BLaER1 treated with 17β-estradiol and CSF1 and Interleukin-3, amounts not matched to agents 10 nM and 100 nM (cell line): ENCODE measurements around the gene CREB3L4.
A peak's percentile ranks its signal among the peaks of the same experiment; 100 is the strongest.

ENCODE experiments used
- H3K27ac ChIP-seq, 11 experiments: shearing (Covaris generic); formaldehyde crosslinking; 2 replicates each; pipeline ENCODE4 v1.8.1; 2022
- H3K27me3 ChIP-seq, 11 experiments: shearing (Covaris generic); formaldehyde crosslinking; 2 replicates each; pipeline ENCODE4 v1.8.1; 2022
- H3K36me3 ChIP-seq, 11 experiments: shearing (Covaris generic); formaldehyde crosslinking; 2 replicates each; pipeline ENCODE4 v1.8.1; 2022
- H3K4me1 ChIP-seq, 10 experiments: shearing (Covaris generic); formaldehyde crosslinking; 2 replicates each; pipeline ENCODE4 v1.8.1; 2022
- H3K4me2 ChIP-seq, 11 experiments: shearing (Covaris generic); formaldehyde crosslinking; 2 replicates each; pipeline ENCODE4 v1.8.1; 2022
- H3K4me3 ChIP-seq, 10 experiments: shearing (Covaris generic); formaldehyde crosslinking; 2 replicates each; pipeline ENCODE4 v1.8.1; 2022
- H3K9ac ChIP-seq, 11 experiments: shearing (Covaris generic); formaldehyde crosslinking; 2 replicates each; pipeline ENCODE4 v1.8.1; 2022
- H3K9me3 ChIP-seq, 11 experiments: shearing (Covaris generic); formaldehyde crosslinking; replicated peaks in 1 of 11; 2 replicates each; pipeline ENCODE4 v1.8.1; 2022
- H4K20me1 ChIP-seq, 11 experiments: shearing (Covaris generic); formaldehyde crosslinking; 2 replicates each; pipeline ENCODE4 v1.8.1; 2022
- Cebpa-rat ChIP-seq, 11 experiments: shearing (Covaris generic); IDR thresholded peaks; 2 replicates each; pipeline ENCODE4 v1.8.1; 2022

CREB3L4 gene

DNA sequence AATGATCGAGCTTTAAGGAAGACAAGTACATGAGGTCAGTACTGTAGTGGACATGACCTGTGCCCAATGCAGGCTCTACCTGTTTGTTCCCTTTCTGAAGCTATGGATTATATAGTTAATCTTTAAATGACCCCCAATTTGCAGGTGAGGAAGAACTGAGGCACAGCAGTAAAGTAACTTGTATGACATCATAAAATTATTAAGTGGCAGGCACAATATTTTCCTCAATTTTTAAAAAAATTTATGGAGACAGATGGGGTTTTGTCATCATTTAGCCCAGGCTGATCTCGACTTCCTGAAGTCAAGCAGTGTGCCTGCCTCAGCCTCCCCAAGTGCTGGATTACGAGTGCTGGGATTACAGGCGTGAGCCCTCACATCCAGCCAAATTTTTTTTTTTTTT, 41.3 kb upstream of the CREB3L4 start:
- Histone ChIP-seq H3K9ac (no peak overlapping the region), H3K27ac (0 out of 22 replicates have a peak overlapping the region, but pooled peaks of 1 of the 11 experiments have one; percentile 29), H4K20me1 (peaks cover 5 to 39% (median 7%) of the 10 kb centered on the region in 11 experiments; a peak in 15 of 22 replicates), H3K4me1 (peaks cover 40 to 56% (median 52%) of the 10 kb centered on the region in 10 experiments), H3K4me2 (peak overlapping the region in 5 of 11 experiments; percentile 23 to 62 (median 48); a peak in 5 of 22 replicates), H3K9me3 (no peaks in the 10 kb centered on the region), H3K27me3 (no peaks in the 10 kb centered on the region), H3K4me3 (no peak overlapping the region), H3K36me3 (peaks cover 18 to 34% (median 26%) of the 10 kb centered on the region in 11 experiments; a peak in 21 of 22 replicates)
- TF ChIP-seq Cebpa-rat (IDR thresholded peaks at IDR 0.05), result no peak

DNA sequence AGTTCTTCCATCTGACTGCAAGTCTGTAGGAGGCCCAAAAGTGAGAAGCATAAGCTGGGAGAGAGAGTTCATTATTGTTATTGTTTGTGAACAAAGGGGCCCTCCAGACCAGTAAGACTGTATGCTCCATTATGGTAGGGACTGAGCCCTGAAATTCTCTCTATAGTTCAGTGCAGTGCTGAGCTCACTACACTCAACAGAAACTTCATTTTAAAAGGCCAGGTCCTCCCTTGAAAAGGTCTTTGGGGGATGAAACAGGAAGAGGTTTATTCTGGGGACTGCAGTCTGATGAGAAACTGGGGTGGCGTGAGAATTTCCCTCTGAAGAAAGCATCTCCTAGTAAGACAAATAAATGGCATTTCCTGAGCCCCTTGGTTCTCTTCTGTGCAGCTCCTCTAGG, 39.5 kb upstream of the CREB3L4 start:
- no peak for TF ChIP-seq Cebpa-rat (IDR thresholded peaks at IDR 0.05)
- Histone ChIP-seq H3K4me2 (peak overlapping the region in 10 of 11 experiments; percentile 19 to 69 (median 54); a peak in 17 of 22 replicates), H3K4me1 (peaks cover 38 to 55% (median 51%) of the 10 kb centered on the region in 10 experiments), H4K20me1 (peaks cover 0 to 51% (median under 1%) of the 10 kb centered on the region in 11 experiments; a peak in 9 of 22 replicates), H3K27me3 (no peaks in the 10 kb centered on the region), H3K4me3 (no peak overlapping the region), H3K27ac (peak overlapping the region in 8 of 11 experiments; percentile 5 to 57 (median 14); a peak in 10 of 22 replicates), H3K9ac (peak overlapping the region in 2 of 11 experiments; percentile 34 to 41; a peak in 3 of 22 replicates), H3K36me3 (peaks cover 34 to 53% (median 43%) of the 10 kb centered on the region in 11 experiments), H3K9me3 (no peaks in the 10 kb centered on the region)

DNA sequence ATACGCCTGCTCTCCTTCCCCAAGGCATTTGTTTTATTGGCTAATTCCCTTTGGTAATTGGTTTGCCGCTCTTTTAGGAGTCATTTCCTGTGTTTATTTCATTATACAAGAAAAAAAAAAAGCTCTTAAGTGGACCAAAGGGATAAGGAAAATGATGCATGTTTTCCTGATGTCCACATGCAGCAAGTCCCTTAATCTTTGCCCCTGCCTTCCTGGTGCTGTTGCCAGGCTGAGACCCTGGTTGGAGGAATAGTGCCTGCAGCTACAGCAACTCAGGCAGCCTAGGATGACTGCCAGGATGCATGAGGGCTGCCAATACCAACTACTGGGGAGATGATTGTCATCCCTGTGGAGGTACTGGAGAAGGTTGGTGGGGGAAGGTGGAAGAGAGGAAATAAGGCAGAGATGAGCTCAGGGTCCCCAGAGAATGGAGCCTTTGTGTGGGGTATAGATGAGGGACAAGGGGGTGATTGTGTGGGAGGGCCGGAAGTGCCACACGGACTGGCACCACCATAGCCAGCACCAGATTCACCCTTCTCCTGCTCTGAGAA, 38.8 kb upstream of the CREB3L4 start:
- Histone ChIP-seq H3K27me3 (no peaks in the 10 kb centered on the region), H3K27ac (peak overlapping the region in 8 of 11 experiments; percentile 8 to 57 (median 24); a peak in 10 of 22 replicates), H3K4me3 (no peak overlapping the region), H3K4me2 (peak overlapping the region in 10 of 11 experiments; percentile 19 to 69 (median 54); a peak in 21 of 22 replicates), H3K4me1 (peaks cover 42 to 53% (median 48%) of the 10 kb centered on the region in 10 experiments), H3K36me3 (peaks cover 40 to 59% (median 50%) of the 10 kb centered on the region in 11 experiments), H4K20me1 (peaks cover 0 to 57% (median 6%) of the 10 kb centered on the region in 11 experiments; a peak in 10 of 22 replicates), H3K9me3 (no peaks in the 10 kb centered on the region), H3K9ac (peak overlapping the region in 4 of 11 experiments; percentile 5 to 41 (median 24); a peak in 5 of 22 replicates)
- no peak for TF ChIP-seq Cebpa-rat (IDR thresholded peaks at IDR 0.05)

DNA sequence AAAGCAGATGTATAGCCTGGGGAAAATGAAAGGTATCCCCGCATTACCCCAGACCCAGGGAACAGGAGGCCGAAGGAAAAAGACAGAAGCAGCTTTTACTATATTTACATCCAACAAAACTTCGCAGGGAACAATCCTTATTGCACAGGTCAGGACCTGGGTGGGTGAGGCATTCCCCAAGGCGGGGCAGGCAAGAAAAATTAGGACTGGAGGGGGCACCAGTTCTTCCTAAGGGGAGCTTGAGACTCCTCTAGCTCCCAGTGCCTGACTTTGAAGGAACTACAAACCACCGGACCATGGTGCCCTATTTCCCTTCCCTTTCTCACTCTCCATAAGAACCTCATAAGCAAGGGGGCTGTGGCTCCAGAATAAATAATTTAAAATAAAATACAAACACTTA, 38.3 kb upstream of the CREB3L4 start:
- Histone ChIP-seq H4K20me1 (peaks cover 0 to 63% (median 6%) of the 10 kb centered on the region in 11 experiments; a peak in 12 of 22 replicates), H3K27me3 (no peaks in the 10 kb centered on the region), H3K4me2 (peak overlapping the region in 10 of 11 experiments; percentile 19 to 69 (median 54); a peak in 19 of 22 replicates), H3K9ac (peak overlapping the region in 4 of 11 experiments; percentile 1 to 24 (median 10); a peak in 3 of 22 replicates), H3K36me3 (peaks cover 46 to 64% (median 55%) of the 10 kb centered on the region in 11 experiments), H3K4me3 (no peak overlapping the region), H3K9me3 (no peaks in the 10 kb centered on the region), H3K27ac (peak overlapping the region in 8 of 11 experiments; percentile 8 to 57 (median 24); a peak in 8 of 22 replicates), H3K4me1 (peaks cover 38 to 48% (median 43%) of the 10 kb centered on the region in 10 experiments)
- TF ChIP-seq Cebpa-rat (IDR thresholded peaks at IDR 0.05), result no peak

DNA sequence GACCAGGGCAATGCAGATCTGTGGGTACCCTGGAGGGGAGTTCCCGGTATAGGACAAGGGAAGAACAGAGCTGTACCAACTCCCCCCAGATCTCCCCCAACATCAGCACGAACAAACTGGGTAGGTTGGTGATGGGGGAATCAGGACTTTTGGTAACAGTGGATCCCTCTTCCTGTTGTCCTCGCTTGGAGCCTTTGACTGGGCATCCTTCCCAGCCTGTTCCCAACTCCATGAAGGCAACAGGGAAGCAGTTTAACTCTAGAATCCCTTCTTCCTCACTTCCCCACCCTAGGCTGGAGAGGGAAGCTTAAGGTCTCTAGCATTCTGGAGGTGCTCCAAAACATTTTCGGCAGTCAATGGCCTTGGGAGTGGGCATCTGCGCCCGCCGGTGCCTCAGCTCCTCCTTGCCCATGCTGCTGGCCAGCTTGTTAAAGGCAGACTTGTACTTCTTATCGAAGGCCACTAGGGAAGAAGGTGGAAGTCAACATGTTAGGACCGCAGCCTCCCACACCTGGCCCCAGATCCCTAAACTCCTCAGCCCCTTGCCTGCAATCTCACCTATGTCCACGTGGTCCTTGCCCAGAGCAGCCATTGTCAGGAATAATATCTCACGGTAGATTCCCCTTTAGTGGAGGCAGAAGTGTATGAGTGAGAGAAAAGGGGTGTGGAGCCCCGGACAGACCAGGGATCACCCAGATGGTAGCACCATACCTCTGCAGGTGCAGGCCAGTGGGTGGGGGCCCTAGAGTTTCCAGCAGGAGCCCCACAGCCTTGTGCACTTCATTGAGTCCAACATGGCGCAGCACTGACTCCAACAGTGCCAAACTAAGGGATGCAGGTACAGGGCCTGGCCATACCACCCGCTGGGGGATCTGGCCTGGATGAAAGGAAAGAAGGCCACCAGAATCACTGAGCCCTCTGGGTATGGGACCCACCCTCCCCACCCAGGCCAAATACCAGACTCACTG, 37.4 kb upstream of the CREB3L4 start:
- Histone ChIP-seq H3K27me3 (no peaks in the 10 kb centered on the region), H3K9ac (no peak overlapping the region), H3K4me2 (peak overlapping the region in 7 of 11 experiments; percentile 10 to 61 (median 48); a peak in 7 of 22 replicates), H3K36me3 (peaks cover 54 to 73% (median 64%) of the 10 kb centered on the region in 11 experiments), H3K27ac (peak overlapping the region in 1 of 11 experiments; percentile 56; a peak in 1 of 22 replicates), H4K20me1 (peaks cover 0 to 71% (median 6%) of the 10 kb centered on the region in 11 experiments; a peak in 13 of 22 replicates), H3K4me3 (no peak overlapping the region), H3K9me3 (no peaks in the 10 kb centered on the region), H3K4me1 (peaks cover 36 to 44% (median 39%) of the 10 kb centered on the region in 10 experiments)
- TF ChIP-seq Cebpa-rat (IDR thresholded peaks at IDR 0.05), result no peak

DNA sequence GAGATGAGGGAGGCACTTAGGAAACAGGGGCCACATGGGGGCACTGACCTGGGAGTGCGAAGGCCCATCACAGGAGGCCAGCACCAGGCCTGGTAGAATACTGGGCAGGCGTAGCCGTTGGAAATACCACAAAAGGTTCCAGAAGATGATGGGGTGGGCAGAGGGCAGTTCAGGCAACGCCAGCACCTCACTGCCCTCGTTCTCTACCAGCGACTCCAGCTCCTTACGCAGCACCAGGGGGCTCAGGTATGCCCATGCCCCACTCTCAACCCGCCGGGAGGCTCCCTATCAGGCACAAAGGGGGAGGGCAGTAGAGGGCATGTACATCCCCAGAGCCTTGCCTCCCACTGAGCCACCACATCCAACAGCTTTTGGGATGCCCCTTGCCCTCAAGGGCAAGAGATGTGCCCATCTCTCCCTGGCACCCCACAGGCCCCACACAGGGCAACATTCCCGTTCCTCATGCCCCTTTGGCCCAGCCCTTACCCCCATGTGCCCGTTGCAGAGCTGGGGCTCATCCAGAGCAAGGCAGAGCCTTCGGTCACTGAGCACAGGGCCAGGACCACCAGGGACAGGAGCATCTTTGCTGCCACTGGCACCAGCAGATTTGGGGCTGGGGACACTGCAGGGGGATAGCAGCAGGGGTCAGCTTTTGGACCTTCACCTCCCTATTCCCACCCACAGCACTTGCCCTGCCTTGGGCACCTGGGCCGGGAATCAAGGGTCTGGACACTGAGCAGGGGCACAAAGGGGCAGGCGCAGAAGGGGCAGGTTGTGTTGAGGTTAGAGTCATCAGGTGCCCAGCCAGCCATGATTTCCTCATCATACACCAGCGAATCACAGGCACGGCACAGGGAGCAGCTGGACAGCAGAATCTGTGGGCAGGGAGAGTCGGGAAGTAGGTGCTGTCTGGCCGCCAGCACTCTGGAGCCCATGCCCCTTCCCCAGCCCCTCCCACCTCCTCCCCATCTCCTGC, 35.3 kb upstream of the CREB3L4 start:
- H3K9me3 ChIP-seq, result no peaks in the 10 kb centered on the region
- H3K27ac ChIP-seq, result no peak overlapping the region
- H4K20me1 ChIP-seq, result peaks cover 0 to 93% (median 6%) of the 10 kb centered on the region in 11 experiments; a peak in 13 of 22 replicates
- no peak overlapping the region for H3K4me3 ChIP-seq
- 0 out of 22 replicates have a peak overlapping the region, but pooled peaks of 1 of the 11 experiments have one; percentile 5 for H3K9ac ChIP-seq
- TF ChIP-seq Cebpa-rat (IDR thresholded peaks at IDR 0.05), result no peak
- H3K36me3 ChIP-seq, result peaks cover 76 to 95% (median 85%) of the 10 kb centered on the region in 11 experiments
- H3K4me2 ChIP-seq, result no peak overlapping the region
- no peaks in the 10 kb centered on the region for H3K27me3 ChIP-seq
- peaks cover 26 to 45% (median 35%) of the 10 kb centered on the region in 10 experiments for H3K4me1 ChIP-seq

DNA sequence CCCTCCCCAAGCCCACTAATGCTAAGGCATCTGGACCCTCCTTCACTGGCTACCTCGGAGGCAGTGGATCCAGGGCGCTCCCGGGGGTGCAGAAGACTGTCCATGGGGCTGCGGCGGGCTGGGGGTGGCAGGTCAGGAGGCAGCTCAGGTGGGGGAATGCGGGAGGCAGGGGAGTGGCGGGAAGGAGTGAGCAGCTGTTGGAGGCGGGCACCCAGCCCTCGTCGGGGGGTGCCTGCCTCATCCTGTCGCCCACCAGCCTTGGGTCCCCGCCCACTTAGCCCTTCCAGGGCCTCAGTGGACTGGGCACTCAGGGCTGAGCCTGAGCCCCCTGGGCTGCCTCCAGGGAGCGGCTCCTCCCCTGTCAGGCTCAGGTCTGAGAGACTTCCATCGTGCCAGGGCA, 34.3 kb upstream of the CREB3L4 start:
- H3K27me3 ChIP-seq, result no peaks in the 10 kb centered on the region
- H4K20me1 ChIP-seq, result peaks cover 0 to 99% (median 6%) of the 10 kb centered on the region in 11 experiments; a peak in 13 of 22 replicates
- H3K36me3 ChIP-seq, result peaks cover 85 to 100% (median 95%) of the 10 kb centered on the region in 11 experiments
- TF ChIP-seq Cebpa-rat (IDR thresholded peaks at IDR 0.05), result no peak
- no peak overlapping the region for H3K4me2 ChIP-seq
- H3K4me3 ChIP-seq, result no peak overlapping the region
- no peaks in the 10 kb centered on the region for H3K9me3 ChIP-seq
- H3K9ac ChIP-seq, result peak overlapping the region in 1 of 11 experiments; percentile 2; a peak in 1 of 22 replicates
- H3K4me1 ChIP-seq, result peaks cover 16 to 42% (median 25%) of the 10 kb centered on the region in 10 experiments
- H3K27ac ChIP-seq, result no peak overlapping the region
